Neural cell (in vitro differentiated cells): ENCODE results near the gene ZNF474. TPM values are rescaled to one million over a fixed set of nuclear protein-coding genes. Genes with fewer than 3 reads are reported as not detected.

Experiments
- H2AFZ ChIP-seq: fragments of 200-600, 300-800 bp; sonication (generic), shearing (Covaris generic); 2 replicates; pipeline ENCODE4 v1.6.0; 2014; ENCODE audit warnings: low read depth, mild to moderate bottlenecking, antibody characterized with exemption, low read length, moderate library complexity
- H3F3A ChIP-seq: fragments of 200-600 bp; shearing (Covaris generic); 2 replicates; pipeline ENCODE4 v1.6.1; 2016; ENCODE audit warnings: mild to moderate bottlenecking, moderate library complexity, mixed read lengths, antibody characterized with exemption, low read length; ENCODE audit not compliant: insufficient read depth, poor library complexity, severe bottlenecking
- H3K27ac ChIP-seq: fragments of 200-600, 300-800 bp; sonication (generic), shearing (Covaris generic); 2 replicates; pipeline ENCODE4 v1.5.1; 2014; ENCODE audit warnings: mild to moderate bottlenecking, low read length, moderate library complexity
- H3K27me3 ChIP-seq: fragments of 300-800, 200-600 bp; sonication (generic), shearing (Covaris generic); 2 replicates; pipeline ENCODE4 v1.6.0; 2014; ENCODE audit warnings: mild to moderate bottlenecking, low read depth, low read length, moderate library complexity; ENCODE audit not compliant: insufficient read depth
- H3K36me3 ChIP-seq: fragments of 300-800, 200-600 bp; sonication (generic), shearing (Covaris generic); 2 replicates; pipeline ENCODE4 v1.5.1; 2014; ENCODE audit warnings: mild to moderate bottlenecking, antibody characterized with exemption, low read length, moderate library complexity; ENCODE audit not compliant: insufficient read depth
- H3K4me2 ChIP-seq: fragments of 300-800, 200-600 bp; sonication (generic), shearing (Covaris generic); 2 replicates; pipeline ENCODE4 v1.6.0; 2014; ENCODE audit warnings: mild to moderate bottlenecking, low read length
- H3K4me3 ChIP-seq: fragments of 300-800, 200-600 bp; sonication (generic), shearing (Covaris generic); 2 replicates; pipeline ENCODE4 v1.5.1; 2014; ENCODE audit warnings: mild to moderate bottlenecking, low read length, moderate library complexity
- H3K79me2 ChIP-seq: fragments of 200-600 bp; shearing (Covaris generic); replicated peaks from 2 replicates; pipeline ENCODE4 v1.6.0; 2014; ENCODE audit warnings: mild to moderate bottlenecking, low read length, moderate library complexity; ENCODE audit not compliant: insufficient read depth
- H3K9ac ChIP-seq: fragments of 300-800, 200-600 bp; sonication (generic), shearing (Covaris generic); 2 replicates; pipeline ENCODE4 v1.6.1; 2016; ENCODE audit warnings: mild to moderate bottlenecking, low read length, mixed read lengths
- H3K9me2 ChIP-seq: fragments of 200-600 bp; shearing (Covaris generic); 2 replicates; pipeline ENCODE4 v1.6.1; 2016; ENCODE audit warnings: mild to moderate bottlenecking, low read length, mixed read lengths; ENCODE audit not compliant: insufficient read depth
- H3K9me3 ChIP-seq: fragments of 200-600, 300-800 bp; sonication (generic), shearing (Covaris generic); 2 replicates; pipeline ENCODE4 v1.6.1; 2016; ENCODE audit warnings: mild to moderate bottlenecking, mixed run types, low read length, moderate library complexity, mixed read lengths
- H4K20me1 ChIP-seq: fragments of 200-600 bp; shearing (Covaris generic); 2 replicates; pipeline ENCODE4 v1.6.1; 2016; ENCODE audit warnings: mild to moderate bottlenecking, mixed run types; ENCODE audit not compliant: insufficient read depth
- CTCF ChIP-seq: fragments of 450-650 bp; IDR thresholded peaks from 2 replicates; pipeline ENCODE4 v1.5.1; 2014; ENCODE audit warnings: antibody characterized with exemption, mild to moderate bottlenecking, moderate library complexity; ENCODE audit not compliant: poor library complexity, severe bottlenecking
- EP300 ChIP-seq: fragments of 450-650 bp; conservative IDR thresholded peaks from 2 replicates; pipeline ENCODE4 v1.6.1; 2014; ENCODE audit warnings: antibody characterized with exemption, mild to moderate bottlenecking, moderate library complexity; ENCODE audit not compliant: poor library complexity, severe bottlenecking
- EZH2 ChIP-seq: fragments of 200-600, 300-800 bp; shearing (Covaris generic), sonication (generic); IDR thresholded peaks from 2 replicates; pipeline ENCODE4 v1.6.1; 2014; ENCODE audit warnings: antibody characterized with exemption, low read length, borderline replicate concordance, mild to moderate bottlenecking; ENCODE audit not compliant: insufficient read depth, poor library complexity, severe bottlenecking
- MXI1 ChIP-seq: fragments of 450-650 bp; conservative IDR thresholded peaks from 2 replicates; pipeline ENCODE4 v1.6.1; 2014; ENCODE audit warnings: antibody characterized with exemption, mild to moderate bottlenecking; ENCODE audit not compliant: poor library complexity, severe bottlenecking
- POLR2AphosphoS5 ChIP-seq: IDR thresholded peaks from 2 replicates; pipeline ENCODE4 v1.6.1; 2012
- RAD21 ChIP-seq: fragments of 450-650 bp; conservative IDR thresholded peaks from 2 replicates; pipeline ENCODE4 v1.6.1; 2014; ENCODE audit warnings: antibody characterized with exemption, mild to moderate bottlenecking, moderate library complexity
- REST ChIP-seq: IDR thresholded peaks from 2 replicates; pipeline ENCODE4 v1.6.1; 2012; ENCODE audit warnings: borderline replicate concordance
- SMC3 ChIP-seq: fragments of 450-650 bp; conservative IDR thresholded peaks from 2 replicates; pipeline ENCODE4 v1.6.1; 2014; ENCODE audit warnings: antibody characterized with exemption, mild to moderate bottlenecking, moderate library complexity; ENCODE audit not compliant: poor library complexity
- TAF1 ChIP-seq: IDR thresholded peaks from 2 replicates; pipeline ENCODE4 v1.6.1; 2012; ENCODE audit warnings: low read depth
- polyA plus RNA-seq: library from polyadenylated mRNA; depleted of rRNA; stranded (reverse); fragments of >200 nt; gene quantifications from 2 replicates; pipeline ENCODE4 v1.2.3, GENCODE V29; 2014

ZNF474 gene
- polyA plus RNA-seq, 1 donor from 2014 or later: not detected

GRCh38 chr5:122120493-122120892 lies 8.9 kb upstream of the ZNF474 start:
- Histone ChIP-seq H2AFZ (no peak overlapping the region), H3K9ac (no peak overlapping the region), H3K9me3 (no peaks in the 10 kb centered on the region), H3K4me2 (no peak overlapping the region), H3K27ac (no peak overlapping the region), H3K9me2 (no peaks in the 10 kb centered on the region), H3K27me3 (no peaks in the 10 kb centered on the region), H3K4me3 (no peak overlapping the region), H3K36me3 (no peaks in the 10 kb centered on the region), H3F3A (no peaks in the 10 kb centered on the region), H3K79me2 (no peaks in the 10 kb centered on the region), H4K20me1 (no peaks in the 10 kb centered on the region)
- TF ChIP-seq REST (no peak), TAF1 (no peak), POLR2AphosphoS5 (no peak), CTCF (no peak), EZH2 (no peak), MXI1 (no peak), RAD21 (no peak), SMC3 (no peak), EP300 (no peak)

GRCh38 chr5:122120957-122121356 lies 8.4 kb upstream of the ZNF474 start:
- no peaks in the 10 kb centered on the region for H3K27me3 ChIP-seq
- no peaks in the 10 kb centered on the region for H3K9me2 ChIP-seq
- H3K9ac ChIP-seq: no peak overlapping the region
- no peaks in the 10 kb centered on the region for H3K36me3 ChIP-seq
- H3K4me3 ChIP-seq: no peak overlapping the region
- H4K20me1 ChIP-seq: no peaks in the 10 kb centered on the region
- H3F3A ChIP-seq: no peaks in the 10 kb centered on the region
- H3K9me3 ChIP-seq: no peaks in the 10 kb centered on the region
- no peaks in the 10 kb centered on the region for H3K79me2 ChIP-seq
- H3K4me2 ChIP-seq: no peak overlapping the region
- TF ChIP-seq POLR2AphosphoS5 (no peak), EP300 (no peak), MXI1 (no peak), CTCF (no peak), EZH2 (no peak), SMC3 (no peak), REST (no peak), TAF1 (no peak), RAD21 (no peak)
- H2AFZ ChIP-seq: no peak overlapping the region
- no peak overlapping the region for H3K27ac ChIP-seq
